Measurements from ENCODE around the gene LMAN2L.
A peak's percentile ranks its signal among the peaks of the same experiment; 100 is the strongest.

Gene LMAN2L

DNA sequence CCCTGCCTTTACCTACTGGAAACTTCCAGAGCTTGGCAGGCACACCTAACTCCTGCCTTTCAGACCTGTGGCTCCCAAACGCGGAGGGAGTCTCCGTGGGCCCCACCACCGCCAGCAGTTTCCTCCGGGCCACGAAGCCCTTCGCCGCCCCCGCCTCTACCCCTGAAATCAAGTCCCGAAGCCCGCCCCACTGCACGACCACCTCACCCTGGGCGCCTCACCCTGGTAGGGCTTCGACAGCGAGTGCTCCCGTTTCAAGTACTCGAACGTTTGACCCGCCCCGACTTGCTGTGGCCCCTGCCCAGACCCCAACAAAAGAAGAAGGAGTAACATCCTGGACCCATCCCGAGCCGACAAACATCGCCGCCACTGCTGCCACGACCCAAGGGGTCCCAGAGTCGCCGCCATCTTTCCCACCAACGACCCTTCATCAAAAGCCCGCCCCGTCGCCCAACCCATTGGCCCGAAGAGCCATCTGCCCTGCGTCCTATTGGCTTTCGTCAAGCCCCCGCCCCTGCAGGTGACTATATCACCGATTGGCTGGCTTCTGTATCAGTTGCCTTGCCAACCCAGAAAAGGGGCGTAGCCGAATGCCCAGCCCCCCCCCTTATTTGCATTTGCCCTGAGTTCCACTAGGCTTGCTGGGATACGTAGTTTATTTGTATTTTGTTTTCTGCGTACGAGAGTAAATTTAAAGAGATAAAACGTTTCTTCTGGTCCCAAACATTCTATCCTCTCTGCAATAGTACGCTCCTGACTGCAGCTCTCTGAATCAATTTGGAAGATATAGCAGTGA is at the start of gene LMAN2L:
LMAN2L (minus strand) TSS at position 432 of the 796 bp plus-strand sequence; CDS start at position 408, 24 bp downstream.
- DNase-seq = peak; percentile 57 to 99 (median 96)

- no peak for DNase-seq
Observed at GRCh38 chr2:96789245-96789617, 49.4 kb upstream of the LMAN2L start.

- peak in 25 of 56 donors; percentile 13 to 70 (median 35) for DNase-seq
Observed at GRCh38 chr2:96788442-96789244, 48.8 kb upstream of the LMAN2L start.

DNA sequence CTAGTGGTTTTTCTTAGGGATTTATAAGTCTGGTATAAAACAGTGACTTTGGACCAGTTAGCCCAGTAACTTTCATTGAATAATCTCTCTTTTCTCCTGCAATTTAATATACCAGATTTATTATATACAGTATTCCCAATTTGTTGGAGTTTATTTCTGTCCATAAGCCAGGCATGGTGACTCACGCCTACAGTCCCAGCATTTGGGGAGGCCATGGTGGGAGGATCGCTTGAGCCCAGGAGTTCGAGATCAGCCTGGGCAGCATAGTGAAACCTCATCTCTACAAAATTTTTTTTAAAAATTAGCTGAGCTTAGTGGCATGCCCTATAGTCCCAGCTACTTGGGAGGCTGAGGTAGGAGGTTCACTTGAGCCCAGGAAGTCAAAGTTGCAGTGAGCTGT is 47.5 kb upstream of the LMAN2L start:
- no peak for DNase-seq

DNA sequence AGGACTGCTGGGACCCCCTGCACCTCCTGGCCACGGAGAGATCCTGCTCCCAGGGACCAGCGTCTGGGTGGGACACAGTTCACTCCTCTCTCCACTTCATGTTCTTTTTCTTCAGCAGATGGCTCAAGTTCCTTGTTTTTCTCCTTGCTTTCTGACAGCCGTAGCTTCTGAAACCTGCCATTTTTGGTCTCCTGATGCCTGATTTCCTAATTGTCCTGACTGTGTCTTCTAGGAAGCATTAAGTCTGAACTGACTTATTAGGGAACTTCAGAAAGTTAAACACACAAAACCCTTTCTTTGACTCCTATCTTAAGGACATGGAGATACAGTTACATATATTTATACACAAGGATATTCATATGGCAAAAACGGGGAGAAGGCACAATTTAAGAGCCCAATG is 43.5 kb upstream of the LMAN2L start:
- no peak for DNase-seq

DNA sequence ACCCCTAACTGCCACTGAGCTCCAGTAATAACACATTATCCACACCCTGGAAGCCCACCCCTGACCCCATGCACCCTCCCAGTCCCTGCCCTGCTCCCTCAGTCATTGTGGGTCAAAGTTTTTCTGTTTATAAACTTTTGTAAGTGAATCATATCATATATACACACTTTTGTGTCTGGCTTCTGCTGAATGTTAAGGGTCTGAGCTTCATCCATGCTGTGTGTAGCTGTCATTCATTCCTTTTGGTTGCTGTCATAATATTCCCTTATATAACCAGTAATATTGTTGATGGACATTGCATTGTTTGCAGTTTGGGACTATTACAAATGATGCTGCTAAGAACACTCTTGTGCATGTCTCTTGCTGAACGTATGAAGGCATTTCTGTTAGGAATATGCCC is 35.3 kb upstream of the LMAN2L start:
- no peak for DNase-seq

DNA sequence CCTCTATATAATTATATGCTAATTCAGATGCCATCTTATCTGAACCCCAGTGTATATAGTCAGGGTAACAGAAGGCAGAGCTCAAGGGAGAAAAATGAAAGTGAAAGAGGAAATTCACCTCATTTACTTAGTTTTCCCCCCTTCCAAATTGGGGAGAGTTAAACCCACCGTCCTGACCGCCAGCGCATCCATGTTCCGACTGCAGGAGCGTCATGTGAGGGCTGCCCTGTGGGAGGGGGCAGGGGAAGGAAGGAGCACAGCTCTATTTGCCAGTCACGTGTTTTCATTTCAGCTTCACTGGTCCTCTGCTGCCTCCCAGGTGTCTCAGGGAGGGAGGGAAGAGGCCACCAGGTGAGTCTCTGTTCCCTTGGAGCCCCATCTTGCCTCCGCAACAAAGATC is 34.1 kb upstream of the LMAN2L start:
- no peak for DNase-seq

DNA sequence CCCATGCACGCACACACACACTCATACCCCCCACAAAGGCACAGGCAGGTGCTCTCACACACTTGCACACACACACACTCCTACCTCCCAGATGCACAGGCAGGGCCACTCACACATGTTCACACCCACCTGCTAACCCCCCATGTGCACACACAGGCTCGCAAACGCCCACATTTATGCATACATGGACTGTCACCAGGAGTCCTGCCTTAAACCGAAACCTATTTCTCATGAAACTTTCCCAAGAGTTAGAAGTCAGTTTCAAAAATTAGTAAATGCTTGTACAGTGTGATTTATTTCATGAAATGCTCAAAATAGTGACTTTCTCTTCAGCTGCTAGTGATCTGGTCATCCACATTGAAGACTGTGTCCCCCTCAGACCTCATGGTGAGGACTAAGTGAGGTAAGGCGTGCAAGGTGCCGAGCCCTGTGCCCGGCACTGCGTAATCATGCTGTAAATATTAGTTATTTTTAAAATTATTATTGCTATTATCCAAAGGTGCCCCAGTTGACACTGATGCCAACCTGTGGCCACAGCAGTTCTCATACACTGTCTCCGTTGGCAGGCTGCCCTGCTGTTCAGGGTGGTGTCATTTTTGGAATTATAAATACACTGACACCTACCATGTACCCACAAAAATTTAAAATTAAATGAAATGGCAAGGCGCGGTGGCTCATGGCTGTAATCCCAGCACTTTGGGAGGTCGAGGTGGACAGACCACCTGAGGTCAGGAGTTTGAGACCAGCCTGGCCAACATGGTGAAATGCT is 33.2 kb upstream of the LMAN2L start:
- no peak for DNase-seq

- no peak for DNase-seq
Observed at GRCh38 chr2:96771796-96772618, 32.1 kb upstream of the LMAN2L start.

GRCh38 chr2:96770442-96771202 is 30.8 kb upstream of the LMAN2L start:
- DNase-seq = no peak

DNA sequence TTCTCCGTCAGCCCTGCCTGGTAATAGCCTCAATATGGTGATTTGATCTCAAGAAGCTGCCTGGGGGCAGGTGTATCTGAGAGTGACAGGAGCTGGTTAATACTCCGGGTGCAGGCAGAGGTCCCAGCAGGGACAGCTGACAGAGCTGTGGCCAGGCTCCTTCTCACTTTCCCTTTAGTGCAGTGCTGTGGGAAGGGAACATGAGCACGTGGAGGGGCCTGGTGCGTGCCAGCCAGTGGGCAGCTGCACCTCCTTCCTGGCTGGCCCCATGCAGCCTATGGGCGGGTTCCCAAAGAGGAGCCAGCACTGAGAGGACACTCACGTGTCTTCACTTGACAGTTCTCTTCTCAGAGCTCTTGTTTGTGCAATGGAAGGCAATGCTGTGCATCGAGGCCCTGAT is 29.9 kb upstream of the LMAN2L start:
- peak in 36 of 56 donors; percentile 22 to 72 (median 40) for DNase-seq

GRCh38 chr2:96768083-96768561 is 28.3 kb upstream of the LMAN2L start:
- no peak for DNase-seq

GRCh38 chr2:96767135-96767871 is 27.4 kb upstream of the LMAN2L start:
- DNase-seq = no peak

- DNase-seq = peak in 7 of 56 donors; percentile 11 to 39 (median 21)
Observed at GRCh38 chr2:96764253-96764637, 24.4 kb upstream of the LMAN2L start.

DNA sequence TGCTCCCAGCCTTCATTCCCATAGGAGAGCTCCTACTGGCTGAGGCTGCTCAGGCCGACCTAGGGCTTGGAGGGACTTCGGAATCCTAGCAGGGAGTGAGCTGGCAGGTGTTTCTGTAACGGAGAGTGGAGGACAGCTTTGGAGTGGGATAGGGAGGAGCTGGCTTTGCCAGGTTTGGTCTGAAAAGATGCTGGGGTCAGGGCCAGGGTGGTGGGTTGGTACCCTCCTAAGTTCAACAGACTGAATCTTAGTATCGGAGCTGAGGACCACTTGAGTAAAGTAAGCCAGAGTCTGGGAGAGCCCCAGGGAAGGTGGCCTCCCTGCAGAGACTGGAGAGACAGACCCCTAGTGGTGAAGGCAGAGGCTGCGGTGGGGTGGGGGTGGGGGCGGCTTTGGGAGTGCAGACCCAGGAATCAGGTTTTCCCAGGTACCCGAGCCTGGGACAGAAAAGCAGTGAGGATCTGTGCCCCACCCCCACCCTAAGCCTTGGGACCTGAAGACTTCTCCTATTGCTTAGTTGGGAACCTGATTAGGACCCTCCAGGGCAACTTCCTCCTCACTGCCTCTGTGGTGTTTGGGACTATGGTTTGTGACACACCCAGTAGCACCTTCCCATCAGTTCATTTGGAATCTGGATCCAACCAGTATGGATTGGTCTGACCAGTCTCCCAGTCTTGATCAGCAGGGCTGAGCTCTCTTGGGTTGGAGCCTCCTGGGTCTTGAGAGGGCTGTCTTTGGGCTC is 23.8 kb upstream of the LMAN2L start:
- DNase-seq = peak in 11 of 56 donors; percentile 9 to 40 (median 29)

DNA sequence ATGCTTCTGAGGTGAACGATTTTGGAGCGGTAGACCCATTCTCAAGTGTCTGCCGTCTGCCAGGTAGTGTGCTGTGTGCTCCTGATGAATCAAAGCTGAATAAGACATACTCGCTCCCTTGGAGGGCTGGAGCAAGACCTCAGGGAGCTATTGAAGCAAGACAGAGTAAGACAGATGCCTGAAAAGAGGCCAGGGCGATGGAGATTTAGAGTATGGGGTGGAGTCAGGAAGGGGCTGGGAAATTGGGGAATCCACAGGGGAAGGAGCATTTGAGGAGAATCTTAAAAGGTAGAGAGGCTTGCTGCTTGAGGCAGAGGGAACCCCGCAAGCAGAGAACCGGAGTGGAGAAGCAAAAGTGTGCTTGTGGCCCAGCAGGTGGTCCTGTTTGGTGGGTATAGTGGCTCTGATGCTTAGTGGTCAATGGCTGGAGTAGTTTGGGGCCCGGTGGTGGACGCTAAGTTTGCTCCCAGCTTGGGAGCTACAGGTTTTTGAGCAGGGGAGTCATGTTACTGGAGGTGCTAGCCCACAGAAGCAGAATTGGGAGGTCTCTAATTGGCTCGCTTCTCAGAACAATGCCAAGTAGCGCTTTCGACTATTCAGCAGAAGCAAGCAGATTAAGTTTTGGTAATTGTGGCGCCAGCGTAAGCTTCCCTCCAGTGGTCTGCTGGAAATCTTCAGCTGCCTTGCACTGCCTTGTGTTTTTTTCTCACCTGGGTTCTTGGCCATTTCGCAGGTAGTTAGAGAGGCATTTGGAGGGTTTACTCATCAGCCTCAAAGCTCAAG is 22.9 kb upstream of the LMAN2L start:
- DNase-seq = peak in 3 of 56 donors; percentile 11 to 43 (median 33)

Measured in nucleus accumbens (tissue), 56 donors.